Measurements from ENCODE around the gene THBD. TPM values are rescaled to one million over a fixed set of nuclear protein-coding genes. Genes with fewer than 3 reads are reported as not detected.

The THBD gene
- total RNA-seq, 6 experiments from 2014 or later, result 1.4 to 15.6 (median 4.9) TPM

- ATAC-seq, result no peak
- Histone ChIP-seq H3K4me1 (peaks cover 0 to 3% (median 0%) of the 10 kb centered on the region in 4 donors), H3K36me3 (no peaks in the 10 kb centered on the region), H3K27ac (peak overlapping the region in 1 of 3 donors; percentile 18), H3K4me3 (no peak overlapping the region), H3K27me3 (no peaks in the 10 kb centered on the region), H3K9me3 (no peaks in the 10 kb centered on the region)
- DNase-seq, result no peak
- WGBS (ENCODE audit: insufficient coverage, low coverage, low lambda C conversion rate, missing lambda C conversion rate), result 34% methylated on average over 3 of the region's 5 CpGs
- intact Hi-C loops (cut with DNase I), result no loop called here
- no peak for TF ChIP-seq POLR2A (IDR thresholded peaks at IDR 0.05)
- no peak for TF ChIP-seq CTCF (IDR thresholded peaks at IDR 0.05)
Measured at GRCh38 chr20:23061262-23061661, 11.8 kb upstream of the THBD start.

- intact Hi-C loops (cut with DNase I), result no loop called here
- Histone ChIP-seq H3K27me3 (no peaks in the 10 kb centered on the region), H3K4me3 (no peak overlapping the region), H3K36me3 (no peaks in the 10 kb centered on the region), H3K9me3 (no peaks in the 10 kb centered on the region), H3K27ac (no peak overlapping the region), H3K4me1 (peaks cover 0 to 3% (median 0%) of the 10 kb centered on the region in 4 donors)
- no peak for DNase-seq
- TF ChIP-seq POLR2A (IDR thresholded peaks at IDR 0.05), result no peak
- TF ChIP-seq CTCF (IDR thresholded peaks at IDR 0.05), result no peak
- ATAC-seq, result no peak
- 26% methylated on average over 3 of the region's 4 CpGs for WGBS (ENCODE audit: insufficient coverage, low coverage, low lambda C conversion rate, missing lambda C conversion rate)
Measured at GRCh38 chr20:23060629-23061028, 11.2 kb upstream of the THBD start.

- intact Hi-C loops (cut with DNase I), result loop anchor here in 1 of 2 donors (5.0 kb wide), 1 partner anchor 77 kb away; no protein-coding TSS in a partner anchor
- Histone ChIP-seq H3K27ac (no peak overlapping the region), H3K9me3 (no peaks in the 10 kb centered on the region), H3K4me1 (peaks cover 0 to 3% (median 0%) of the 10 kb centered on the region in 4 donors), H3K4me3 (no peak overlapping the region), H3K27me3 (no peaks in the 10 kb centered on the region), H3K36me3 (no peaks in the 10 kb centered on the region)
- 49% methylated on average over 3 of the region's 3 CpGs for WGBS (ENCODE audit: insufficient coverage, low coverage, low lambda C conversion rate, missing lambda C conversion rate)
- ATAC-seq, result no peak
- DNase-seq, result no peak
- TF ChIP-seq POLR2A (IDR thresholded peaks at IDR 0.05) (no peak), CTCF (IDR thresholded peaks at IDR 0.05) (no peak)
Measured at GRCh38 chr20:23059846-23060245, 10.4 kb upstream of the THBD start.

GRCh38 chr20:23059001-23059400 lies 9.5 kb upstream of the THBD start:
- H3K9me3 ChIP-seq, result no peaks in the 10 kb centered on the region
- ATAC-seq (no peak), DNase-seq (no peak)
- intact Hi-C loops (cut with DNase I), result loop anchor here in 1 of 2 donors (5.0 kb wide), 1 partner anchor 78 kb away; no protein-coding TSS in a partner anchor
- H3K4me1 ChIP-seq, result peaks cover 0 to 3% (median 0%) of the 10 kb centered on the region in 4 donors
- no peak overlapping the region for H3K27ac ChIP-seq
- H3K27me3 ChIP-seq, result no peaks in the 10 kb centered on the region
- WGBS (ENCODE audit: insufficient coverage, low coverage, low lambda C conversion rate, missing lambda C conversion rate), result 64% methylated on average over 3 of the region's 3 CpGs
- no peak for TF ChIP-seq POLR2A (IDR thresholded peaks at IDR 0.05)
- no peak for TF ChIP-seq CTCF (IDR thresholded peaks at IDR 0.05)
- H3K4me3 ChIP-seq, result no peak overlapping the region
- no peaks in the 10 kb centered on the region for H3K36me3 ChIP-seq

Data from right lobe of liver (tissue), 6 donors.